Effector memory CD8-positive, alpha-beta T cell (primary cell): ENCODE results near the gene NEURL1.
"Not testable (repeated sequence)": the region's sequence is repeated elsewhere in the genome, so short reads cannot be mapped to it uniquely, and the experiment has no call there.

Experiments used
- ATAC-seq: fragments of 150-1000 bp; cut with Tn5 transposase; replicated peaks from 2 replicates; pipeline ENCODE4 v1.10.0; 2021; ENCODE audit warnings: mild to moderate bottlenecking, moderate library complexity
- DNase-seq, 3 experiments: peaks; one replicate each; pipeline ENCODE4 v3.0.0; 2021
- H3K27ac Mint-ChIP-seq, 2 donors: one replicate each; pipeline ENCODE4 v1.8.0; 2022; ENCODE audit warnings: mild to moderate bottlenecking in 2 of 2, mixed read lengths in 2 of 2, moderate library complexity in 2 of 2
- H3K27me3 Mint-ChIP-seq, 2 donors: one replicate each; pipeline ENCODE4 v1.8.0; 2022; ENCODE audit warnings: mixed read lengths in 2 of 2
- H3K36me3 Mint-ChIP-seq: one replicate; pipeline ENCODE4 v1.8.0; 2022; ENCODE audit warnings: mild to moderate bottlenecking, moderate library complexity, mixed read lengths; ENCODE audit not compliant: insufficient read depth
- H3K4me1 Mint-ChIP-seq, 2 donors: one replicate each; pipeline ENCODE4 v1.8.0; 2022; ENCODE audit warnings: low read depth in 2 of 2, mixed read lengths in 2 of 2
- H3K4me3 Mint-ChIP-seq, 2 donors: one replicate each; pipeline ENCODE4 v1.8.0; 2022; ENCODE audit warnings: mild to moderate bottlenecking in 2 of 2, mixed read lengths in 2 of 2, moderate library complexity in 2 of 2
- H3K9me3 Mint-ChIP-seq, 2 donors: one replicate each; pipeline ENCODE4 v1.8.0; 2022; ENCODE audit warnings: mixed read lengths in 2 of 2

The NEURL1 gene

DNA sequence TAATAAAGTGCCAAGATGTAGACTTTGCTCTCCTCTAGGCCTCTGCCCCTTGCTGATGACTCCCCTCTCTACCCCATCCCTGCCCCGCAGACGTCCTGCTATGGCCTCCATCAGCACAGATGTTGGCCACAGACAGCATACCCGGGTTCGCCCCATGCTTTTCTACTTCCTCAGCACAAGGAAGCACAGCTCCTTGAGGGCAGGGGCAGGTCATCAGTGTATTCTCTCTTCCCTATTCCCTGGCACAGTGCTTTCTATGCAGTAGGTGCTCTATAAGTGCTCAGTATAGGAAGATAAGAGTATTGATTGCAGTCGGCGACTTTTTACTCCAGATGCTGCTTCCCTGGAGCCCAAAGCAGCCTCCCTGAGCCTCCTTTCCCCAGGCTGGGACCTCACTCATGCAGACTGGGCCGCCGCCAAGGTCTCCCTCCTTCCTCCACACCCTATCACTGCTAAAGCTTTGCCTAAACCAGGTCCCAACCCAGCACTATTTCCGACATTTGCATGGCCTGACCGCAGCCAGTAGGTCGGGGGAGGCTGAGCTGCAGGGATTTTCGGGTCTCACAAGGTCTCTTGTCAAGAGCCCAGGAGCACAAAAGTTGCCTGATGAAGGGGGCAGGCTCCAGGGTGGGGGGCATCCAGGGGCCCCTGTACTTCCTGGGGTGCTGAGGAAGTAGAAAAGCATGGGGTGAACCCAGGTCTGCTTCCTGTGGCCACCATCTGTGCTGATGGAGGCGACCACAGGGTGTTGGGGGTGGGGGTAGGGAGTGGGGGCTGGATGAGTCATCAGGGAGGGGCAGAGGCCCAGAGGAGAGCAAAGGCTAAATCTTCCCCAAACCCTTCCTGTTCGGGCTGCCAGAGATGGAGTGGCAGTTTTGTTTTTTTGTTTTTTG lies 22.5 kb upstream of the NEURL1 start:
- Mint-ChIP-seq H3K27ac (peak overlapping the region; percentile 92 to 97), H3K27me3 (no peaks in the 10 kb centered on the region), H3K9me3 (no peaks in the 10 kb centered on the region), H3K4me1 (peaks cover 45 to 50% of the 10 kb centered on the region in 2 donors), H3K4me3 (peak overlapping the region; percentile 74 to 77), H3K36me3 (peaks cover 5% of the 10 kb centered on the region)
- ATAC-seq (peak; percentile 93), DNase-seq (peak; percentile 66 to 70 (median 66))

DNA sequence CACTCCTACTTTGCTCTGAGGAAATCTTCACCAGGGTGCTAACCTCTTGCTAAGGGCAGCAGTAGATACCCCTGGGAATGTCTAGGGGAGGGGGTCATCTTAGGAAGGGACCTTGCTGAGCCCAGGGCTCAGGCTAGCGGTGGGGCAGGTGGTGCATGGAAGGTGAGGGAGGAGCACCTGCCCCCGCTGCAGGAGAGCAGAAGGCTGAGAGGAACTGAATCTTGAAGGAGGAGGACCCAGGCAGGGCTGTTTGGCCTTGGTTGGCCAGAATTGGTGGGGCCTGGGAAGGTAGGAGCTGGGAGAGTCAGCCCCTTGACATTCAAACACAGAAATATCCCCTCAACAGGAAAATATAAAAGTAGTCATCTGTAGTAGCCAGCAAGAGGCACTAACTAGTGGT lies 21.5 kb upstream of the NEURL1 start:
- H3K9me3 Mint-ChIP-seq: no peaks in the 10 kb centered on the region
- H3K27me3 Mint-ChIP-seq: no peaks in the 10 kb centered on the region
- H3K4me3 Mint-ChIP-seq: peak overlapping the region; percentile 74 to 77
- ATAC-seq: no peak
- peaks cover 43 to 44% of the 10 kb centered on the region in 2 donors for H3K4me1 Mint-ChIP-seq
- DNase-seq: no peak
- peak overlapping the region; percentile 92 to 97 for H3K27ac Mint-ChIP-seq
- H3K36me3 Mint-ChIP-seq: peaks cover 5% of the 10 kb centered on the region

DNA sequence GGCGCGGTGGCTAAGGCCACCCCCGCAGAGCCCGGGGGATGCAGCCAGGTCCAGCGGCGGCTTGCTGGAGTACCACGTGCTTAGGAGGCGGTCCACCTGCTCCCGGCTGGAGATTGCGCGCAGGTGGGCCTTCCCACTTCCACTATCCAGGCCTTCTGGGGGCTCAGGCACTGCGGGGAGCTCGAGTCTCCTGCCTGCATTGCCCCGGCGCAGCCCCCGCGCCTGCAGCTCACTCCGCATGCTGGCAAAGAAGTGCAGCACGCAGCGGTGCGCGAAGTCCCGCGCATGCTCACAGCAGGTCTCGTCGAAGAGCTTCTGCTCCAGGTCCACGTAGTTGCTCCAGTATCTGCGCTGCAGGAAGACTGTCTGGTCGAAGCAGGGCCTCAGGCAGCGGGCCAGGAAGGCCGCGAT lies 20.2 kb upstream of the NEURL1 start:
- Mint-ChIP-seq H3K4me3 (no peak overlapping the region), H3K27ac (no peak overlapping the region), H3K4me1 (peaks cover 41 to 42% of the 10 kb centered on the region in 2 donors), H3K27me3 (no peaks in the 10 kb centered on the region), H3K9me3 (no peaks in the 10 kb centered on the region), H3K36me3 (peaks cover 5% of the 10 kb centered on the region)
- ATAC-seq: no peak
- DNase-seq: no peak

DNA sequence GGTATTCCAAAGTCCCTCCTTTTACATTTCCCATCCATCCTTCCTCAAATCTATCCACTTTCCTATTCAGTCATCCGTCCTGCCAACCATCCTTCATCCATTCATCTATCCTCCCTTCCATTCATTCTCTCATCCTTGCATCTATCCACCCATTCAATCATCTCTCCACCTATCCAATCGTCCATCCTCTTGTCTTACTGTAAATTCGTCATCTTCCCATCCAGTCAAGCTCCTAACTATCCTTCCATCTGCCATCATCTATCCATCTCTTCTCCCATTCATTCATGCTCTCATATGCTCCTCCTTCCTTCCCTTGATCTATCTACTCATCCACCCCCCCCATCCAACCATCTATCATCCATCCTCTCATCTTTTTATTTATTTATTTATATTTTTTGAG lies 19.4 kb upstream of the NEURL1 start:
- Mint-ChIP-seq H3K36me3 (peaks cover 5% of the 10 kb centered on the region), H3K4me1 (peaks cover 40 to 43% of the 10 kb centered on the region in 2 donors), H3K27ac (peak overlapping the region in 1 of 2 donors; percentile 19)

DNA sequence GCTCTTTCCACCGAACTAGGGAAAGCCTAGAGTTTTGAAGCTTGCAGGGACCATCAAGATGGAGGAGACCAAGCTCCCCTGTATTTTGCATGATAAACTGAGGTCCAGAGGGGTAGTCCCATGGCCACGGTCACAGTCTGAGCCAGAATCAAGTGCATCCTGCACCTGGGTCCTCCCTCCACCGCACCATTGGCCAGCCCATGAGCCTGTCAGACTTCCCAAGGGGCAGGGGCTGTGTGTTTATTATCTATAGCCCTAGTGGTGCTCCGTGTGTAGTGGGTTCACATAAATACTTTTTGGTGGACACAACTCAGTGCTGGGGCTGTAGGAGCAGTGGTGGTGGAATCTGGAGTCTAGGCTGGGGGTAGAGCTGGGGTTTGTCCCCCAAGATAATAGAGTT lies 18.1 kb upstream of the NEURL1 start:
- peak overlapping the region; percentile 19 to 41 for H3K27ac Mint-ChIP-seq
- ATAC-seq (no peak), DNase-seq (no peak)
- no peaks in the 10 kb centered on the region for H3K9me3 Mint-ChIP-seq
- peaks cover 28 to 33% of the 10 kb centered on the region in 2 donors for H3K4me1 Mint-ChIP-seq
- H3K36me3 Mint-ChIP-seq: peaks cover 5% of the 10 kb centered on the region
- no peaks in the 10 kb centered on the region for H3K27me3 Mint-ChIP-seq
- H3K4me3 Mint-ChIP-seq: no peak overlapping the region

More for the DNA sequence above, 19.4 kb upstream of the NEURL1 start:
- no peaks in the 10 kb centered on the region for H3K27me3 Mint-ChIP-seq
- ATAC-seq (no peak), DNase-seq (no peak)
- H3K4me3 Mint-ChIP-seq: no peak overlapping the region
- H3K9me3 Mint-ChIP-seq: no peaks in the 10 kb centered on the region

DNA sequence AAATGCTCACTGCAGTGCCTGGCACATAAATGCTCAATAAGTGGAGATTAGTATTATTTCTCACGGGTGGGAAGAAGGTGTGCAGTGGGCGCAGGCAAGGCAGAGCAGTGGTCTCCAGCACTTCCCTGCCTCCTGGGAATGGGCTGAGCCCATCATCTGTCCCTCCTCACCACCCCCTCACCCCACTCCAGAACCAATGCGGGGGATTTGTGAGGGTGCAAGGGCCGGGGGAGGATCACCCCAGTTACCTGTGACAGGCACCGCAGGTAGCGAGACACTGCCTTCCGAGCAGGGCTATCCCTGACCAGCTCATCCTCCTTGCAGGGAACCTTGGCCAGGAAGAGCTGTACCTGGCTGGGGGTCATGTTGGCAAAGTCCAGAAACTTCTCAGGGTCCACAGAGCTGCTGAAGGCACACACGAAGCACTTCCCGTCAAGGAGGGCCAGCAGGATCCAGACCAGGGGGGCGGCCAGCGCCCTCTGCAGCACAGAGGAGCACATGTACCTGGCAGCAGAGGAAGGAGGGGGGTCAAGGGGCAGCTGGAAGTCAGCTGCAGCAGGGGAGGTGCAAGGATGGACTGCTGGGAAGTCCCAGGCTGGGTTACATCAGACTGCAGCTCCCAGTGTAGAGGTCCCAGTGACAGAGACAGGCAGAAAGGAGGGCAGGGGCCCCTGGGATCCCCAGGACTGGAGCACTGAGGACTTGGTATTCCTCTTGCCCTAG lies 17.3 kb upstream of the NEURL1 start:
- ATAC-seq (peak; percentile 49), DNase-seq (no peak)
- Mint-ChIP-seq H3K27ac (peak overlapping the region; percentile 19 to 41), H3K4me1 (peaks cover 21 to 25% of the 10 kb centered on the region in 2 donors), H3K36me3 (no peaks in the 10 kb centered on the region), H3K9me3 (no peaks in the 10 kb centered on the region), H3K4me3 (no peak overlapping the region), H3K27me3 (no peaks in the 10 kb centered on the region)

DNA sequence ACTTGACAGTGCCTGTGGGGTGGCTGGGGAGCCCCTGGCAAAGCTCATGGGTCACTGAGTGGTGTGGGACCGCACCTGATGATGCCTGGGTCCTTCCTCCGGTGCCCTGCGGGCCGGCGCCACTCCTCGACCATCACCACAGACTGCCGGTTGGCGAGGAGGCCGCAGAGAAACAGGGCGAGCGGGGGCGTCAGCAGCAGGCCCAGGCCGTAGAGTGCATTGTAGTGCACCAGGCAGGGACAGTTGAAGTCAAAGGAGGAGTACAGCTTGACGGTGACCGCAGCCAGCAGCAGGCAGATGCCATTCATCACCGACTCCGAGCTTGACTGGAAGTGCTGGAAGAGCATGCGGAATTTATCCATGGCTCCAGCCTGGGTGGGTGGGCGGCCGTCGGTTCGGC lies 14.8 kb upstream of the NEURL1 start:
- H3K4me3 Mint-ChIP-seq: no peak overlapping the region
- H3K27ac Mint-ChIP-seq: no peak overlapping the region
- H3K4me1 Mint-ChIP-seq: peaks cover 14 to 19% of the 10 kb centered on the region in 2 donors
- no peak for ATAC-seq
- no peaks in the 10 kb centered on the region for H3K36me3 Mint-ChIP-seq
- H3K9me3 Mint-ChIP-seq: no peaks in the 10 kb centered on the region
- no peak for DNase-seq
- no peaks in the 10 kb centered on the region for H3K27me3 Mint-ChIP-seq

DNA sequence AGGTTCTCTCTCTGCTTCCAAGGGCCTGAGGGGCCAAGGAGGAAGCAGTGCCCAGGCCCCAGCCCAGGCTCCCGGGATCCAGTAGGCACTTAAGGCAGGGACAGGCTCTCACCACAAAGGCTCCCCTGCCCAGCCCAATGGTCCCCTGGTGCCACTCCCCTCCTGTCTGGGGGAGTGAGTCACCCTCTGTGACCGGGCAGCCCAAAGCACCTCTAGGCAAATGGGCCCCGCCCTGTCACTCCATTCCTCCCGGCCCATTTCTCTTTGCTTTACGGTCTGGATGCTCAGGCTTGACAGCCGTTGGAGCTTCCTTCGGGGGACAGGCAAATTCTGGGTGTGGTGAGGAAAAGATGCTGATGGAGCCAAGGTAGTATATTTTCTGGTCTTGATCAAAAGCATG lies 14.4 kb upstream of the NEURL1 start, which contains the start of gene CALHM3:
CALHM3 (minus strand) TSS at position 106 of the 400 bp plus-strand sequence. CDS start 208 bp downstream, outside the sequence.
- ATAC-seq (no peak), DNase-seq (no peak)
- H3K27me3 Mint-ChIP-seq: no peaks in the 10 kb centered on the region
- H3K4me1 Mint-ChIP-seq: peaks cover 14 to 18% of the 10 kb centered on the region in 2 donors
- H3K36me3 Mint-ChIP-seq: no peaks in the 10 kb centered on the region
- H3K27ac Mint-ChIP-seq: no peak within 1 kb of the TSS
- H3K4me3 Mint-ChIP-seq: no peak within 1 kb of the TSS
- no peaks in the 10 kb centered on the region for H3K9me3 Mint-ChIP-seq

DNA sequence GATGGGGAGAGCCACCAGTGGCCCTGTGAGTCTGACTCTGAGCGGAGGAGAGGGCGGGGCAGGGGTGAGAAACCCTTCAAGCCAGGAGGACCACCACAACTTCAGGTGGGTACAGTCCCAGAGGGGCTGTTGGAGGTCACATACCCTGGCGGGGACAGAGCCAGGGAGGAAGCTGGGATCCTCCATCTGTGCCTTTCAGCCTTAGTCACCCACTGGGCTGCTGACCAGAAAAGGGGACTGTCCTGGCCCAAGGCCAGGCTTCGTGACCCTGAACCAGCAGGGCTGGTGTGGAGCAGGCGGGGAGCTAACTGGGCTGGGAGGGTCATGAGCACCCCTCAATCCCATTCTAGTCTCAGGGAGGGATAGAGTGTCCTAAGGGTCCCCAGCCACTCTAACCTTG lies 13.0 kb upstream of the NEURL1 start:
- Mint-ChIP-seq H3K4me1 (peaks cover 14 to 16% of the 10 kb centered on the region in 2 donors), H3K4me3 (no peak overlapping the region), H3K27ac (no peak overlapping the region), H3K36me3 (no peaks in the 10 kb centered on the region), H3K27me3 (no peaks in the 10 kb centered on the region), H3K9me3 (no peaks in the 10 kb centered on the region)
- no peak for ATAC-seq
- no peak for DNase-seq

DNA sequence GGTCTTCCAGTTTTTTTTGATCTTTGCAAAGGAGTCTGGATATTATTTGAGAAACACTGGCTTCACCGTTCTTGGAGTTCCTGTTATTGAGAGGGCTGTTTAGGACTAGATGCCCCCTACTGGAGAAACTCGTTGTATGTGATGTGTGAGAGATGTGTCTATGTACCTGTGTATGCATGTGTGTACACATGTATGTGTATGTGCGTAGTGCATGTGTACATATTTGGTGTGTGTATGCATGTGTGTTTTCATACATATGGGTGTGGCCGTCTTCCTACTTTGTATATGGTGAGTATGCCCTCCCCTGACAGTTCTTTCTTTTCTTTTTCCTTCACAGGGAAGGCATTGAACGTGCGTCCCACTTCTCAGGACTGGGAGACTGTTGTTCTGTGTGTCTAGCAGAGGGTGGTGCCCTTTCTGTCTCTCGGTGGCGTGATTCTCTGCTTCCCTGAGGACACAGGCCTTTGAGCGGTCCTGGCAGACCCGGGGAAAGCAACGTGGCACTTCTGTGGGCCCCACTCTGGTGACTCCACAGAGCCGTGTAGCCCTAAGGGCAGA lies 11.5 kb upstream of the NEURL1 start:
- peak; percentile 52 to 59 (median 58) for DNase-seq
- no peaks in the 10 kb centered on the region for H3K36me3 Mint-ChIP-seq

DNA sequence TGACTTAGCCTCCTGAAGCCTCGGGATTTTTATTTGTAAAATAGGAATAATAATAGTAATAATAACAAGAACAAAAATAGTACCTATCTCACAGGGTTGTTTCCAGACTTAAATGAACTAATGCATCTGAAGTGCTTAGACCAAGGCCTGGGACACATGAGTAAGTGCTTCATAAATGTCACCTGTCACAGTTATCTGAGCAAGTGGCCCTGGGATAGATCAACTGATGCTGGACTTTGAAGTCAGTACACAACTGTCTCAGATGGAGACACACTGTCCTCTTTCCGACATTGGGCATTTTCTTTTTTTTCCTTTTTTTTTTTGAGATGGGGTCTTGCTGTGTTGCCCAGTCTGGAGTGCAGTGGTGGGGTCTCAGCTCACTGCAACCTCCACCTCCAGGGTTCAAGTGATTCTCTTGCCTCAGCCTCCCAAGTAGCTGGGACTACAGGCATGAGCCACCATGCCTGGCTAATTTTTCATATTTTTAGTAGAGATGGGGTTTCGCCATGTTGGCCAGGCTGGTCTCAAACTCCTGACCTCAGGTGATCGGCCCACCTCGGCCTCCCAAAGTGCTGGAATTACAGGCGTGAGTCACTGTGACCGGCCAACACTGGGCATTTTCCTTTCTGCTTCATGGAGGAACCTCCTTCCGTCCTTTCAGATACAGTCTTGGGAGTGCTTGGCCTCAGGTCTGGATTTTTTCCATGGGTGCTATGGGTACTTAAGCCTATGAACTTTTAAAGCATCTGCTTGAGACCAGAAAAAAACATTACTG lies 6.7 kb upstream of the NEURL1 start:
- not testable (repeated sequence) for H3K36me3 Mint-ChIP-seq, H3K9me3 Mint-ChIP-seq, H3K27me3 Mint-ChIP-seq, DNase-seq, H3K27ac Mint-ChIP-seq, ATAC-seq, H3K4me3 Mint-ChIP-seq
- H3K4me1 Mint-ChIP-seq: peaks cover 11 to 13% of the 10 kb centered on the region in 2 donors

More for the DNA sequence above, 11.5 kb upstream of the NEURL1 start:
- H3K27me3 Mint-ChIP-seq: no peaks in the 10 kb centered on the region
- ATAC-seq: peak; percentile 81
- peaks cover 8 to 14% of the 10 kb centered on the region in 2 donors for H3K4me1 Mint-ChIP-seq
- H3K9me3 Mint-ChIP-seq: no peaks in the 10 kb centered on the region
- no peak overlapping the region for H3K4me3 Mint-ChIP-seq
- H3K27ac Mint-ChIP-seq: no peak overlapping the region

DNA sequence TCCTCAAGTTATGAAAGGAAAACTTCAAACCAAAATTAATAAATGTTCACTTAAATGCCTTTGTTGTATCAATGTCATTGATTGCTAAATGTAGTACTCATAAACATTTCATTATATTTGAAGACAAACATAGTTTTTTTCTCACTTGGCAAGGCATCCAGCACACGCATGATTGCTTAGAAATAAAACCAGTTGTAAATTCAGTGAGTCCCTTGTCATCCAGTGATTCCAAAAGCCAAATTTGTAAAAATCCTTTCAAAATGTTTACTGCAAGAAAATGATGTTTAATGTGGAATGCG lies 6.1 kb upstream of the NEURL1 start:
- H3K27ac Mint-ChIP-seq: no peak overlapping the region
- peaks cover 4 to 6% of the 10 kb centered on the region in 2 donors for H3K27me3 Mint-ChIP-seq
- H3K4me3 Mint-ChIP-seq: no peak overlapping the region
- DNase-seq (no peak), ATAC-seq (no peak)
- H3K9me3 Mint-ChIP-seq: no peaks in the 10 kb centered on the region
- peaks cover 9 to 10% of the 10 kb centered on the region in 2 donors for H3K4me1 Mint-ChIP-seq
- peaks cover 2% of the 10 kb centered on the region for H3K36me3 Mint-ChIP-seq

DNA sequence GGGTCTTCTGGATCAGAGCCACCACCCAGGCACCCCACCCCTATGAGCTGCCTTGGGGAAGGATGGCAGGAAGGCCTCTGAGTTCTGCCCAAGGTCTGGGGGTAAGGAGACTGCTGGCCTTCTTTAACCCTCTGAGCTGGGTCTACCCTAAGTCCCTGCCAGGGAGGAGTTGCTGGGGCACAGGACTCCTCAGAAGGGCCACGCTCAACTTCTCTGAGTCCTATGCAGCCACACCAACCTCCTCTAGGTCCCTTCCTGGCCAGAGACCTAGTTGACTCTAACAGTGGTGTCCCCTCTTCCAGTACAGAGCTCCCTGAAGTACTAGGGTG lies 2.6 kb upstream of the NEURL1 start:
- ATAC-seq: peak; percentile 13
- H3K36me3 Mint-ChIP-seq: peaks cover 2% of the 10 kb centered on the region

More for the DNA sequence above, 2.6 kb upstream of the NEURL1 start:
- H3K4me3 Mint-ChIP-seq: no peak overlapping the region
- peaks cover 24 to 36% of the 10 kb centered on the region in 2 donors for H3K27me3 Mint-ChIP-seq
- no peaks in the 10 kb centered on the region for H3K9me3 Mint-ChIP-seq
- H3K4me1 Mint-ChIP-seq: peaks cover 15 to 18% of the 10 kb centered on the region in 2 donors
- DNase-seq: no peak
- H3K27ac Mint-ChIP-seq: peak overlapping the region in 1 of 2 donors; percentile 17
